Nephron progenitor cell (in vitro differentiated cells): ENCODE measurements around the gene PCDHAC1.
"Not testable (repeated sequence)": the region's sequence is repeated elsewhere in the genome, so short reads cannot be mapped to it uniquely, and the experiment has no call there.

Source experiments
- DNase-seq: peaks from one replicate; pipeline ENCODE4 v3.0.0; 2021
- H3K27ac Mint-ChIP-seq: 2 replicates; pipeline ENCODE4 v1.8.0; 2021; ENCODE audit warnings: mild to moderate bottlenecking, moderate library complexity, mixed read lengths
- H3K27me3 Mint-ChIP-seq: 2 replicates; pipeline ENCODE4 v1.8.0; 2021; ENCODE audit warnings: mild to moderate bottlenecking, low read depth, mixed read lengths; ENCODE audit not compliant: poor library complexity
- H3K36me3 Mint-ChIP-seq: 2 replicates; pipeline ENCODE4 v1.8.0; 2021; ENCODE audit warnings: low read depth, mixed read lengths
- H3K4me1 Mint-ChIP-seq: 2 replicates; pipeline ENCODE4 v1.8.0; 2021; ENCODE audit warnings: mixed read lengths
- H3K4me3 Mint-ChIP-seq: 2 replicates; pipeline ENCODE4 v1.8.0; 2021; ENCODE audit warnings: mild to moderate bottlenecking, moderate library complexity, mixed read lengths
- H3K9me3 Mint-ChIP-seq: 2 replicates; pipeline ENCODE4 v1.8.0; 2021; ENCODE audit warnings: mild to moderate bottlenecking, moderate library complexity, mixed read lengths
- CTCF ChIP-seq: fragments of 200-600 bp; sonication (generic); IDR thresholded peaks from 2 replicates; pipeline ENCODE4 v1.5.0; 2021; ENCODE audit warnings: antibody characterized with exemption

The PCDHAC1 gene

GRCh38 chr5:140925806-140926442, at the start of gene PCDHAC1:
Gene PCDHAC1, plus strand, starts transcription at chr5:140926299. Its CDS starts 594 bp downstream, at chr5:140926893.
- H3K4me3 Mint-ChIP-seq = peak within 1 kb of the TSS; percentile 81
- no peak for TF ChIP-seq CTCF

GRCh38 chr5:140876541-140877261, 49.4 kb upstream of the PCDHAC1 start:
- not testable (repeated sequence) for DNase-seq, H3K27me3 Mint-ChIP-seq, H3K27ac Mint-ChIP-seq
- H3K4me3 Mint-ChIP-seq = peak overlapping the region; percentile 87
- peaks cover 11% of the 10 kb centered on the region for H3K4me1 Mint-ChIP-seq
- H3K36me3 Mint-ChIP-seq = peaks cover 96% of the 10 kb centered on the region
- peaks cover 92% of the 10 kb centered on the region for H3K9me3 Mint-ChIP-seq

More at GRCh38 chr5:140925806-140926442, at the start of gene PCDHAC1:
- Mint-ChIP-seq H3K27me3 (peaks cover 65% of the 10 kb centered on the region), H3K9me3 (no peaks in the 10 kb centered on the region), H3K27ac (no peak within 1 kb of the TSS), H3K4me1 (peaks cover 22% of the 10 kb centered on the region), H3K36me3 (peaks cover 9% of the 10 kb centered on the region)
- peak; percentile 76 for DNase-seq

GRCh38 chr5:140877262-140877581, 48.9 kb upstream of the PCDHAC1 start:
- Mint-ChIP-seq H3K36me3 (peaks cover 96% of the 10 kb centered on the region), H3K4me3 (no peak overlapping the region), H3K27ac (no peak overlapping the region), H3K27me3 (no peaks in the 10 kb centered on the region), H3K4me1 (peaks cover 11% of the 10 kb centered on the region), H3K9me3 (peaks cover 92% of the 10 kb centered on the region)
- no peak for TF ChIP-seq CTCF
- DNase-seq = no peak

- no peak for DNase-seq
- Mint-ChIP-seq H3K4me1 (no peaks in the 10 kb centered on the region), H3K27ac (no peak within 1 kb of the TSS), H3K9me3 (peaks cover 76% of the 10 kb centered on the region), H3K4me3 (no peak within 1 kb of the TSS), H3K36me3 (peaks cover 79% of the 10 kb centered on the region), H3K27me3 (no peaks in the 10 kb centered on the region)
- TF ChIP-seq CTCF = no peak
These were observed 44.1 kb upstream of the PCDHAC1 start, which contains the start of gene PCDHA13 for GRCh38 chr5:140881889-140882590. Gene PCDHA13, plus strand, starts transcription at chr5:140882124. Its CDS starts 145 bp downstream, at chr5:140882269.

- no peak overlapping the region for H3K27ac Mint-ChIP-seq
- H3K9me3 Mint-ChIP-seq = peaks cover 74% of the 10 kb centered on the region
- TF ChIP-seq CTCF = no peak
- DNase-seq = no peak
- no peaks in the 10 kb centered on the region for H3K27me3 Mint-ChIP-seq
- H3K36me3 Mint-ChIP-seq = peaks cover 79% of the 10 kb centered on the region
- no peak overlapping the region for H3K4me3 Mint-ChIP-seq
- H3K4me1 Mint-ChIP-seq = no peaks in the 10 kb centered on the region
These were observed 43.6 kb upstream of the PCDHAC1 start for GRCh38 chr5:140882591-140882899.

- H3K36me3 Mint-ChIP-seq = peaks cover 77% of the 10 kb centered on the region
- no peak overlapping the region for H3K27ac Mint-ChIP-seq
- H3K4me1 Mint-ChIP-seq = no peaks in the 10 kb centered on the region
- no peak overlapping the region for H3K4me3 Mint-ChIP-seq
- TF ChIP-seq CTCF = no peak
- no peaks in the 10 kb centered on the region for H3K27me3 Mint-ChIP-seq
- H3K9me3 Mint-ChIP-seq = peaks cover 66% of the 10 kb centered on the region
- no peak for DNase-seq
These were observed 42.7 kb upstream of the PCDHAC1 start for GRCh38 chr5:140883373-140883772.
